Tibial nerve (tissue), 4 donors: ENCODE measurements around the gene ADGRB3. TPM values are rescaled to one million over a fixed set of nuclear protein-coding genes. Genes with fewer than 3 reads are reported as not detected.
A peak's percentile ranks its signal among the peaks of the same experiment; 100 is the strongest.

Experiments
- DNase-seq, 2 donors: peaks; one replicate each; pipeline ENCODE4 v3.0.0-alpha.2; 2019; ENCODE audit warnings: low spot score in 2 of 2
- H3K27ac ChIP-seq, 4 donors: fragments of 200-600 bp; sonication (generic) in 3 of 4; one replicate each; pipeline ENCODE4 v1.5.1; 2017 to 2019; ENCODE audit warnings: mild to moderate bottlenecking in 1 of 4
- H3K27me3 ChIP-seq, 2 donors: fragments of 200-600 bp; sonication (generic) in 1 of 2; one replicate each; pipeline versions ENCODE4 v1.5.1 to v1.6.0; 2017 to 2019
- H3K36me3 ChIP-seq, 3 donors: fragments of 200-600 bp; sonication (generic); one replicate each; pipeline ENCODE4 v1.5.1; 2018 to 2019
- H3K4me1 ChIP-seq, 4 donors: fragments of 200-600 bp; sonication (generic) in 3 of 4; one replicate each; pipeline ENCODE4 v1.5.1; 2017 to 2019
- H3K4me3 ChIP-seq, 4 donors: fragments of 200-600 bp; sonication (generic) in 3 of 4; one replicate each; pipeline ENCODE4 v1.5.1; 2017 to 2019; ENCODE audit warnings: mild to moderate bottlenecking in 1 of 4, moderate library complexity in 1 of 4
- H3K9me3 ChIP-seq, 4 donors: fragments of 200-600 bp; sonication (generic) in 3 of 4; one replicate each; pipeline ENCODE4 v1.5.1; 2017 to 2019
- CTCF ChIP-seq, 5 experiments: fragments of 200-600 bp in 3 of 5; fragments of 450-650 bp in 2 of 5; sonication (generic) in 3 of 5; IDR thresholded peaks; one replicate each; pipeline ENCODE4 v1.5.1; 2016 to 2019; ENCODE audit warnings: antibody characterized with exemption in 5 of 5, mild to moderate bottlenecking in 3 of 5, moderate library complexity in 2 of 5
- EP300 ChIP-seq, 2 donors: sonication (generic); formaldehyde crosslinking; IDR thresholded peaks; one replicate each; pipeline ENCODE4 v1.6.1; 2017; ENCODE audit warnings: antibody characterized with exemption in 2 of 2, mild to moderate bottlenecking in 1 of 2
- POLR2A ChIP-seq, 2 donors: fragments of 450-650 bp; IDR thresholded peaks; one replicate each; pipeline ENCODE4 v1.6.1; 2017; ENCODE audit warnings: antibody characterized with exemption in 2 of 2, mild to moderate bottlenecking in 2 of 2, moderate library complexity in 2 of 2
- WGBS, 2 donors: methylation state at CpG; one replicate each; pipeline ENCODE4 v1.1.5; 2018; 5-methylcytosine and 5-hydroxymethylcytosine counted together
- total RNA-seq, 4 donors: library from RNA; depleted of rRNA; stranded (reverse); fragments of >200 nt; gene quantifications; one replicate each; pipeline ENCODE4 v1.1.0, GENCODE V29; 2016

Gene ADGRB3
- total RNA-seq, 4 donors from 2014 or later, result 9.0 to 17.9 (median 11.4) TPM

- H3K9me3 ChIP-seq, result no peaks in the 10 kb centered on the region
- H3K4me3 ChIP-seq, result no peak overlapping the region
- H3K27ac ChIP-seq, result peak overlapping the region in 2 of 4 donors; percentile 16 to 42
- H3K4me1 ChIP-seq, result peaks cover 0 to 12% (median 0%) of the 10 kb centered on the region in 4 donors
- no peaks in the 10 kb centered on the region for H3K36me3 ChIP-seq
- no peak for DNase-seq
- TF ChIP-seq POLR2A (IDR thresholded peaks at IDR 0.05), result no peak
- no peak for TF ChIP-seq CTCF (IDR thresholded peaks at IDR 0.05)
- TF ChIP-seq EP300 (IDR thresholded peaks at IDR 0.05), result no peak
- WGBS, 2 donors, result 63% methylated on average over 1 of the region's 1 CpG
- H3K27me3 ChIP-seq, result no peaks in the 10 kb centered on the region
Observed at GRCh38 chr6:68642977-68643376, 7.9 kb downstream of the ADGRB3 start.

GRCh38 chr6:68649669-68650068 lies 14.6 kb downstream of the ADGRB3 start:
- TF ChIP-seq POLR2A (IDR thresholded peaks at IDR 0.05) (no peak), EP300 (IDR thresholded peaks at IDR 0.05) (no peak), CTCF (IDR thresholded peaks at IDR 0.05) (no peak)
- WGBS, 2 donors, result 89 to 94% methylated on average over 3 of the region's 3 CpGs
- Histone ChIP-seq H3K9me3 (no peaks in the 10 kb centered on the region), H3K4me1 (peaks cover 0 to 27% (median 2%) of the 10 kb centered on the region in 4 donors), H3K27ac (no peak overlapping the region), H3K36me3 (no peaks in the 10 kb centered on the region), H3K27me3 (no peaks in the 10 kb centered on the region), H3K4me3 (no peak overlapping the region)
- DNase-seq, result no peak

DNA sequence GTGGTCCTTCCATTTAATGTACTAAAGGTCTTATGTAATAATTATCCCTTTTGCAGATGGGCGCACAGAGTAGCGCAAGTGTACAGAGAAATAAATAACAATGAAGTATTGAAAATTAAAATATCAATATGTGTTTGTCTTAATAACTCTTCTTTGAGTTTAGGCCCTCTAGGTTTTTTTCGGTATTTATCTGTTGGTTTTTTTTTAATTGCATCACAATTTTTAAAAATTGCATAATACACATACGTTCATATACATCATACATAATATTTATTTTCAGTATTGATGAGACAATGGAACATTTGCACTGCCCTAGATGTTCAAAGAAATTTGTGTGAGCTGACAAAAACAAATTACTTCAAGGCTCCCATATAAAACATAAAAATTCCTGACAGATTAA lies 15.1 kb downstream of the ADGRB3 start:
- WGBS, 2 donors, result 92 to 94% methylated on average over 4 of the region's 4 CpGs
- no peaks in the 10 kb centered on the region for H3K9me3 ChIP-seq
- H3K4me1 ChIP-seq, result peaks cover 0 to 27% (median 2%) of the 10 kb centered on the region in 4 donors
- no peak overlapping the region for H3K27ac ChIP-seq
- no peak for DNase-seq
- no peaks in the 10 kb centered on the region for H3K27me3 ChIP-seq
- H3K36me3 ChIP-seq, result no peaks in the 10 kb centered on the region
- TF ChIP-seq POLR2A (IDR thresholded peaks at IDR 0.05) (no peak), EP300 (IDR thresholded peaks at IDR 0.05) (no peak), CTCF (IDR thresholded peaks at IDR 0.05) (no peak)
- H3K4me3 ChIP-seq, result no peak overlapping the region

- no peaks in the 10 kb centered on the region for H3K9me3 ChIP-seq
- no peak overlapping the region for H3K4me3 ChIP-seq
- H3K4me1 ChIP-seq, result peaks cover 0 to 27% (median 2%) of the 10 kb centered on the region in 4 donors
- H3K36me3 ChIP-seq, result no peaks in the 10 kb centered on the region
- no peak for DNase-seq
- TF ChIP-seq POLR2A (IDR thresholded peaks at IDR 0.05) (no peak), EP300 (IDR thresholded peaks at IDR 0.05) (no peak), CTCF (IDR thresholded peaks at IDR 0.05) (no peak)
- H3K27ac ChIP-seq, result no peak overlapping the region
- 41% methylated on average over 2 of the region's 2 CpGs for WGBS, 2 donors
- no peaks in the 10 kb centered on the region for H3K27me3 ChIP-seq
Observed at GRCh38 chr6:68651011-68651985, 16.2 kb downstream of the ADGRB3 start.

- H3K36me3 ChIP-seq, result no peaks in the 10 kb centered on the region
- H3K27ac ChIP-seq, result no peak overlapping the region
- no peak for TF ChIP-seq CTCF (IDR thresholded peaks at IDR 0.05)
- no peak for TF ChIP-seq EP300 (IDR thresholded peaks at IDR 0.05)
- TF ChIP-seq POLR2A (IDR thresholded peaks at IDR 0.05), result no peak
- peaks cover 0 to 32% (median 2%) of the 10 kb centered on the region in 4 donors for H3K4me1 ChIP-seq
- DNase-seq, result no peak
- H3K9me3 ChIP-seq, result no peaks in the 10 kb centered on the region
- no peak overlapping the region for H3K4me3 ChIP-seq
- H3K27me3 ChIP-seq, result no peaks in the 10 kb centered on the region
- WGBS, 2 donors, result 73 to 81% methylated on average over 6 of the region's 6 CpGs
Observed at GRCh38 chr6:68652117-68652536, 17.0 kb downstream of the ADGRB3 start.
